SHP77 treated with DMSO at 0.1 percent for 48 hours (cell line): Measurements from ENCODE around the gene IQCK.

ENCODE experiments used
- DNase-seq: peaks from one replicate; lab custom pipeline; 2025; lab: John Stamatoyannopoulos, UW

IQCK gene

DNA sequence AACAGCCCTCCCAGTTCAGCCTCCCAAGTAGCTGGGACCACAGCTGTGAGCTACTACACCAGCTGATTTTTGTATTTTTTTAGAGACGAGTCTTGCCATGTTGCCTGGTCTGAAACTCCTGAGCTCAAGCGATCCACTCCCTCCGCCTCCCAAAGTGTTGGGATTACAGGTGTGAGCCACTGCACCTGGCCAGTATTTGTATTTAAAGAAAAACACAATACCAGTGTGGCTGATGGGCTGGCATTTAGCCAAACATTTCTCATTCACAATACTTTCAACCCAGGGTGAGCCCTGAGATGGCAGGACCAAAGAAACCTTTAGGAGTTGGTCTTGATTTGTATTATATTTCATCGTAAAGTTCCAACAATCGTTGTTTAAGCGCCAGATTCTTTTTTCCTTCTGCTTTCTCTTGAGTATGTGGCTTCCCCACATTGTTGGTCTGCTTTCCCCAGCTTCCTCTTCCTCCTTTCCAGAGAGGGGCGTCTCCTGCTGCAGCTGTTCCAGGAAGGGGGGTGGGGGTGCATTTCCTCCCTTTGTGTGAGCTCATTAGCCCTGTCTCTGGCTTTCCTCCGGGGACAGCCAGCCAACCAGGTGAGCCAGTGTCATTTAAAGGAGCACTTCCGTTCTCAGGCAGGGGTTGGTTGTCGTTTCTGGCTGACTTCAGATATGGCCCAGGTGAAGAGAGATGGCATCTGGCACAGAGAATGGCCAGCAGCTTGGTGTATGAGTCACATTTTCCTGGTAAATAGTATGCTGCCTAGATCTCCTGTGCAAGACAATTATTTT lies 86.7 kb downstream of the IQCK start:
- peak; percentile 55 for DNase-seq

- DNase-seq: no peak
These were observed 87.5 kb downstream of the IQCK start for GRCh38 chr16:19805459-19806162.

DNA sequence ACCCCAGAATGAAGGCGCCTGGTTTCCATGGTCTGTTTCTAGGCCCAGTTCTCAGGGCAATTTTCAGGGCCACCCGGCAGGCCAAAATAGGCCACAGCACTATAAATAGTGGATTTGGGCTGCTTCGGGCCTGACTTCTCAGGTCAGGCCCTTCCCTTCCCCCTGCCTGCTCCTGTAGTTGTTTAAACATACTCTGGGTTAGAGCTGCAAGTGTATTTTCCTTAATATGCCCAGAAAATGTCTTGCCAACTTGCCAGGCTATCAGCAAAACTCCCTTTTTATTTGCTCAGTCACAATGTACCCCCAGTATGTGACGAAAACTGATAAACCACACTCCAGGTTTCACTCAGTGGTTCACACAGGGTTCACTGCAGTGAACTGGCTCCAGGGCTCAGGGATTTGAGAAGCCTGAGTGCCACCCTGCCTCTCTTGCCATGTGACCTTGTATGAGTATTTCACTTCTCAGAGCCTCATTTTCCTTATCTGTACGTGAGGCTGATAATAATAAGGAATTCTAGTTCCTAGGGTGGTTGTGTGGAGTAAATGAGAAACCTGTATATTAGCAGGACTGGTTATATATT lies 90.1 kb downstream of the IQCK start:
- no peak for DNase-seq

GRCh38 chr16:19809121-19809635 lies 91.1 kb downstream of the IQCK start:
- DNase-seq: no peak

GRCh38 chr16:19809693-19810092 lies 91.6 kb downstream of the IQCK start:
- DNase-seq: no peak

- no peak for DNase-seq
These were observed 93.0 kb downstream of the IQCK start for GRCh38 chr16:19810817-19811731.

DNA sequence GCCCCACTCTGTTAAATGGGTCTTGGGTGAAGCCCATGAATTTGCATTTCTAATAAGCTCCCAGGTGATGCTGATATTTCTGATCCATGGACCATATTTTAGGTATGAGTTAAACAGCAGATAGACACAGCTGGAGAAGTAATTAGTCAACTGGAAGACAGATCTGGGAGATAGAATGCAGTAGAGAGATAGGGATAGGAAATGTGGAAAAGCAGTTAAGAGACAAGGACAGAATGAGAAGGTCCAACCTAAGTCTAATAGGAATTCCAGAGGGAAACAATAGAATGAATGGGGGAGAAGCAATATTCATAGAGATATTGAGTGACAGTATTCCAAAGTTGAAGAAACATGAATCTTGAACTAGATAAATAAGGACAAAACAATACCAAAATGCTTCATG lies 94.9 kb downstream of the IQCK start:
- DNase-seq: no peak

- DNase-seq: no peak
These were observed 97.3 kb downstream of the IQCK start for GRCh38 chr16:19815418-19815817.

DNA sequence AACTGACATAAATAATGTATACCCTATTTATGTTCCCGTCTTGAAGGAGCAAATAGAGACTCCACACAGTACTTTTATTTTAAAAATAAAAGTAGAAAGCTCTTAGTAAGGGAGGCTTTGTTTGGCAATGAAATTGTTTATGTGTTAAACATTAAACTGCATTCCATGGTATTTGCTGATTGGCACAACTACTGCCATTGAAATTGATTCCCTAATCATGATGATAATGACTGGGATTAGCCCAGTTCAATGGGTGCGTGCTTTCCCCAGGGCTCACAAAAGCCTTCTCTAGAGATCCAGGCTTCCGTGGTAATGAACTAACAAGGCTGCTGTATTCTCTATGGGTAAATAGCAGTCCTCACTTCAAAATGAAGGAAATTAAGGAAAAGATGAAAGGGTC lies 99.1 kb downstream of the IQCK start:
- no peak for DNase-seq

DNA sequence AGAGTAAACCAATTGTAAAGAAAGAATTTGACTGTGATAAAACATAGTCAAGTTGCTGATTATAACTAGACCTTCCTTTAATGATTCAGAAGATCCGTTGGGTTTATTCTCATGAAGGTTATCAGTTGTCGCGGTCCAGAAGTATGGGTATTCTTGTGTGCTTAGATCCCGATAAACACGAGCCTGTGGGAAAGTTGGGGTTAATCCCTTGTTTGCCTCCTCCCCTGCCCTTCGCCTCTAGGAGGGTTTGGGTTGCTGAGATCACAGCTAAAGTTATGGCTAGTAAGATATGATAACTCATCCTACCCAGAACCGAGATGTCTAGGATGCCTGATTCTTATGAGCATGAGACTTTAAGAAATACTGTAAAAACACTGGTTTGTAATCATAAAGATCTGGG lies 99.8 kb downstream of the IQCK start:
- no peak for DNase-seq

DNA sequence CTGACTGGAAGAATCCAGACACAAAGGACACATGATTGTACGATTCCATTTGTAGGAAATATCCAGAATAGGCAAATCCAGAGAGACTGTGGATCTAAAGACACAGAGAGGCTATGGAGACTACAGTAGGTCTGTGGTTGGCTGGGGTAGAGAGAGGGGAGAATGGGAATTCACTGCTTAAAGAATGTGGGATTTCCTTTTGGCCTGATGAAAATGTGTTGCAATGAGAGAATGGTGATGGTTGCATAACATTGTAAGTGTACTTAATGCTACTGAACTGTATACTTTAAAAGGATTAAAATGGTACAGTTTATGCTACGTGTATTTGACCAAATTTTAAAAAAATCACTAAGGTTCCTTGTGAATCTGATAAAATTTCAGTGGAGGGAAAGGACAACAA lies 104.5 kb downstream of the IQCK start:
- no peak for DNase-seq

DNA sequence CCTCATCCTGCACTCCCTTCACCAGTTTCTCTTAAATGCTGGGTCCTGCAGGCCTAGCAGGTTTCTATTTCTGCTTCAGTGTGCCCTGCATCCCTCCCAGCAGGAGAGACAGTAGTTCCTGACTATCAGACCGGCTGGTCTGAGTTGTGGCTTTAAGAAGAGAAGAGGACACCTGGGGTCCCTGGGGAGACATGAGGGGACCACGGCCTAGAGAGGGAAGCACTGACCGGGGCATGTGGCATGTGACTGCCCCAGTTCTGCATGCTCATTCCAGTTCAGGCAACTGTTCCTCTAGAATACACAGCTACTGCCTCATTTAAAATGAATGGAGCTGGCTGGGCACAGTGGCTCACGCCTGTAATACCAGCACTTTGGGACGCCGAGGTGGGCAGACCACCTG lies 105.3 kb downstream of the IQCK start:
- DNase-seq: no peak

DNA sequence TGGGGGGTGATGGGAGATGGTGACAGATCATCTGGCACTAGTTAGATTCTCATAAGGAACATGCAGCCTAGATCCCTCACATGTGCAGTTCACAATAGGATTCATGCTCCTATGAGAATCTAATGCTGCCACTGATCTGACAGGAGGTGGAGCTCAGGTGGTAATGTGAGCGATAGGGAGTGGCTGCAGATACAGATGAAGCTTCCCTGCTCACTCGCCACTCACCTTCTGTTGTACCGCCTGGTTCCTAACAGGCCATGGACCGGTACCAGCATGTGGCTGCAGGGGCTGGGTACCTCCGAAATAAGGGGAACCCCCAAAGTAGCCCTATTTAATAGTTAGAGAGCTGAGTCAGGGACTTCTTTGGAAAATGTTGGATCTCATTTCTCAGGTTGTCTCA lies 106.1 kb downstream of the IQCK start:
- DNase-seq: no peak

GRCh38 chr16:19829844-19830692 lies 112.0 kb downstream of the IQCK start:
- DNase-seq: no peak

DNA sequence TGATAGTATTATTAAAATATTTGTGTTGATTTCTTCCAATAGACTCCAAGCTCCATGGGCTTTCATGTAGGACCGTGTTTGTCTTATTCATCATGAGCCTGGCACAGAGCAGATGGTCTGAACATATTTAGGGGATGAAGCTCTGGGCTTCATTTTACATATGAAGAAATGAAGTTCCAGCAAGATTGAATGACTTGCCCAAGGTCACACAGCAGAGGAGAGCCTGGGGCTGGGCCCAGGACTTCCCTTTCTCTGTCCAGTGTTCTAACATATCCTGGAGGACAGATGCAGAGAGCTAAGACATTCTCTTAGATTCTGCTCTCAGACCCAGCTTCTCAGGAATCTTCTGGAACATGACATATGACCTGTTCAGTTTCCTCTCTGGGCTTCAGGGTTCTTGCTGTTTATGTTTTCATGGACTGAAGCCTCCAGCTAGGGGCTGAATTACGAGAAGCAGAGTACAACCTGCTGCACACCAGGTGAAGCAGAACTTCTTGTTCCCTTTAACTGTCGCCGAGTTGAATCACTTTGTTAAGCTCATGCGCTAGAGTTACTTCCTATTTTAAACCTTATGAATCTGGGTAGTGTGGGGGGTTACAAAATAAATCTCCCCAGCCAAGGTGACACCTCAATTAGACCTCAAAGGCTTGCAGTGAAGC lies 113.0 kb downstream of the IQCK start:
- DNase-seq: no peak

DNA sequence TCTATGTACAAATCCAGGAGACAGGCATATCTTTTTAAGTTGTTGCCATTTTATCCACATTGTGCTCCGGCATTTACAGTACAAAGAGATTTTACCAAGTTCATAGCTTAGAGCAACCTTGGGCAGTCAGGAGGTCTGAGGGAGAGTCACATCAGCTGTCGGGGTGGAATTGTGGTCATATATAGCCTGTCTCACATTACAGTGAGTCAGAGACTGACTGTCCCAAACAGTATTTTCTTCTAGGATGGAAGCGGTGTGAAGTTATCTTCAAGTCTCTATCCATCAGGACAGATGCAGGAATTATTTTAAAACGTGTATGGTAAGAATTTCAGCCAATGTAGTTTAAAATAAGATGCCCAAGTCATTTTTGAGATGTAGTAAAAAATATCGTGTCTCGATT lies 113.6 kb downstream of the IQCK start:
- DNase-seq: no peak

- DNase-seq: no peak
These were observed 115.1 kb downstream of the IQCK start for GRCh38 chr16:19833176-19833575.

- no peak for DNase-seq
These were observed 115.5 kb downstream of the IQCK start for GRCh38 chr16:19833581-19833980.

GRCh38 chr16:19835196-19835595 lies 117.1 kb downstream of the IQCK start:
- DNase-seq: no peak

- DNase-seq: no peak
These were observed 117.9 kb downstream of the IQCK start for GRCh38 chr16:19835968-19836421.
